ENCODE results near the gene FAM222A. TPM values are rescaled to one million over a fixed set of nuclear protein-coding genes. Genes with fewer than 3 reads are reported as not detected.

FAM222A gene
- total RNA-seq, 5 donors from 2014 or later (not counting 1 experiment from before 2014, with no cell fraction given), result 0.95 to 4.2 (median 1.6) TPM

- WGBS (ENCODE audit: insufficient coverage), result no CpG with 5 or more reads among the region's 1 CpG
- Histone ChIP-seq H3K27me3 (replicated peaks in 1 of 2; ENCODE audit: control insufficient read depth in 2 of 2, extremely low read depth in 1 of 2, insufficient read depth in 2 of 2, low read length in 1 of 2) (peaks cover 0 to 9% of the 10 kb centered on the region in 2 experiments), H3K36me3 (ENCODE audit: control insufficient read depth in 2 of 2, extremely low read depth in 1 of 2, insufficient read depth in 1 of 2, low read length in 1 of 2) (no peaks in the 10 kb centered on the region), H3K4me1 (ENCODE audit: control insufficient read depth in 1 of 2, extremely low read depth in 1 of 2, insufficient read depth in 2 of 2, low read length in 2 of 2) (no peaks in the 10 kb centered on the region), H3K9me3 (no peaks in the 10 kb centered on the region), H3K27ac (ENCODE audit: low read length) (no peak overlapping the region), H3K4me3 (ENCODE audit: control insufficient read depth in 1 of 2, extremely low read depth in 1 of 2, low read length in 1 of 2) (no peak overlapping the region)
- DNase-seq (no peak), ATAC-seq (replicated peaks in 1 of 4) (no peak)
- H3K27ac Mint-ChIP-seq, result no peak overlapping the region
- H3K9me3 Mint-ChIP-seq, result no peaks in the 10 kb centered on the region
- H3K27me3 Mint-ChIP-seq, result no peaks in the 10 kb centered on the region
- H3K4me1 Mint-ChIP-seq, result no peaks in the 10 kb centered on the region
- H3K36me3 Mint-ChIP-seq, result no peaks in the 10 kb centered on the region
- ChIA-PET CTCF (no interaction called here), POLR2A (interaction anchor here in 1 of 2 donors (0.6 to 0.7 kb wide), 3 partner anchors 10 to 1866 kb away, joined by 3 to 9 read pairs (median 6); no protein-coding TSS in a partner anchor)
- no peak overlapping the region for H3K4me3 Mint-ChIP-seq
These were observed 12.5 kb downstream of the FAM222A start for GRCh38 chr12:109726106-109726497.

GRCh38 chr12:109726511-109727038 is 12.9 kb downstream of the FAM222A start:
- no peak overlapping the region for H3K27ac Mint-ChIP-seq
- no peaks in the 10 kb centered on the region for H3K4me1 ChIP-seq (ENCODE audit: control insufficient read depth in 1 of 2, extremely low read depth in 1 of 2, insufficient read depth in 2 of 2, low read length in 2 of 2)
- no peak for ATAC-seq (replicated peaks in 1 of 4)
- H3K9me3 ChIP-seq, result no peaks in the 10 kb centered on the region
- POLR2A ChIA-PET, result interaction anchor here in 1 of 2 donors (0.7 kb wide), 1 partner anchor 1865 kb away, joined by 9 read pairs; no protein-coding TSS in a partner anchor
- CTCF ChIA-PET, result no interaction called here
- no peak for DNase-seq
- no peak overlapping the region for H3K27ac ChIP-seq (ENCODE audit: low read length)
- H3K36me3 Mint-ChIP-seq, result no peaks in the 10 kb centered on the region
- H3K4me1 Mint-ChIP-seq, result no peaks in the 10 kb centered on the region
- no peak overlapping the region for H3K4me3 ChIP-seq (ENCODE audit: control insufficient read depth in 1 of 2, extremely low read depth in 1 of 2, low read length in 1 of 2)
- H3K36me3 ChIP-seq (ENCODE audit: control insufficient read depth in 2 of 2, extremely low read depth in 1 of 2, insufficient read depth in 1 of 2, low read length in 1 of 2), result no peaks in the 10 kb centered on the region
- H3K9me3 Mint-ChIP-seq, result no peaks in the 10 kb centered on the region
- no peak overlapping the region for H3K4me3 Mint-ChIP-seq
- peaks cover 0 to 14% of the 10 kb centered on the region in 2 experiments for H3K27me3 ChIP-seq (replicated peaks in 1 of 2; ENCODE audit: control insufficient read depth in 2 of 2, extremely low read depth in 1 of 2, insufficient read depth in 2 of 2, low read length in 1 of 2)
- no peaks in the 10 kb centered on the region for H3K27me3 Mint-ChIP-seq
- 83% methylated on average over 10 of the region's 12 CpGs for WGBS (ENCODE audit: insufficient coverage)

GRCh38 chr12:109727039-109727723 is 13.6 kb downstream of the FAM222A start:
- POLR2A ChIA-PET, result no interaction called here
- no peak for ATAC-seq (replicated peaks in 1 of 4)

GRCh38 chr12:109727746-109728726 is 14.4 kb downstream of the FAM222A start:
- Histone ChIP-seq H3K4me1 (ENCODE audit: control insufficient read depth in 1 of 2, extremely low read depth in 1 of 2, insufficient read depth in 2 of 2, low read length in 2 of 2) (no peaks in the 10 kb centered on the region), H3K36me3 (ENCODE audit: control insufficient read depth in 2 of 2, extremely low read depth in 1 of 2, insufficient read depth in 1 of 2, low read length in 1 of 2) (no peaks in the 10 kb centered on the region), H3K9me3 (no peaks in the 10 kb centered on the region), H3K27me3 (replicated peaks in 1 of 2; ENCODE audit: control insufficient read depth in 2 of 2, extremely low read depth in 1 of 2, insufficient read depth in 2 of 2, low read length in 1 of 2) (peaks cover 0 to 25% of the 10 kb centered on the region in 2 experiments), H3K4me3 (ENCODE audit: control insufficient read depth in 1 of 2, extremely low read depth in 1 of 2, low read length in 1 of 2) (no peak overlapping the region), H3K27ac (ENCODE audit: low read length) (no peak overlapping the region)
- POLR2A ChIA-PET, result no interaction called here
- Mint-ChIP-seq H3K27me3 (peaks cover 4% of the 10 kb centered on the region in 2 donors), H3K36me3 (no peaks in the 10 kb centered on the region), H3K4me3 (no peak overlapping the region), H3K9me3 (no peaks in the 10 kb centered on the region), H3K27ac (no peak overlapping the region), H3K4me1 (no peaks in the 10 kb centered on the region)
- CTCF ChIA-PET, result no interaction called here
- DNase-seq (no peak), ATAC-seq (replicated peaks in 1 of 4) (no peak)
- WGBS (ENCODE audit: insufficient coverage), result 69% methylated on average over 12 of the region's 14 CpGs

More at GRCh38 chr12:109727039-109727723, 13.6 kb downstream of the FAM222A start:
- no peaks in the 10 kb centered on the region for H3K9me3 ChIP-seq
- no peak overlapping the region for H3K4me3 Mint-ChIP-seq
- H3K36me3 Mint-ChIP-seq, result no peaks in the 10 kb centered on the region
- CTCF ChIA-PET, result no interaction called here
- WGBS (ENCODE audit: insufficient coverage), result 86% methylated on average over 16 of the region's 18 CpGs
- no peak for DNase-seq
- no peaks in the 10 kb centered on the region for H3K4me1 ChIP-seq (ENCODE audit: control insufficient read depth in 1 of 2, extremely low read depth in 1 of 2, insufficient read depth in 2 of 2, low read length in 2 of 2)
- no peak overlapping the region for H3K4me3 ChIP-seq (ENCODE audit: control insufficient read depth in 1 of 2, extremely low read depth in 1 of 2, low read length in 1 of 2)
- no peaks in the 10 kb centered on the region for H3K36me3 ChIP-seq (ENCODE audit: control insufficient read depth in 2 of 2, extremely low read depth in 1 of 2, insufficient read depth in 1 of 2, low read length in 1 of 2)
- H3K9me3 Mint-ChIP-seq, result no peaks in the 10 kb centered on the region
- H3K27ac ChIP-seq (ENCODE audit: low read length), result no peak overlapping the region
- H3K27me3 Mint-ChIP-seq, result no peaks in the 10 kb centered on the region
- H3K4me1 Mint-ChIP-seq, result no peaks in the 10 kb centered on the region
- H3K27ac Mint-ChIP-seq, result no peak overlapping the region
- H3K27me3 ChIP-seq (replicated peaks in 1 of 2; ENCODE audit: control insufficient read depth in 2 of 2, extremely low read depth in 1 of 2, insufficient read depth in 2 of 2, low read length in 1 of 2), result peaks cover 0 to 18% of the 10 kb centered on the region in 2 experiments

- Mint-ChIP-seq H3K27me3 (peaks cover 9% of the 10 kb centered on the region in 2 donors), H3K4me3 (no peak overlapping the region), H3K36me3 (no peaks in the 10 kb centered on the region), H3K4me1 (no peaks in the 10 kb centered on the region), H3K9me3 (no peaks in the 10 kb centered on the region), H3K27ac (no peak overlapping the region)
- Histone ChIP-seq H3K27ac (ENCODE audit: low read length) (no peak overlapping the region), H3K4me3 (ENCODE audit: control insufficient read depth in 1 of 2, extremely low read depth in 1 of 2, low read length in 1 of 2) (no peak overlapping the region), H3K9me3 (no peaks in the 10 kb centered on the region), H3K36me3 (ENCODE audit: control insufficient read depth in 2 of 2, extremely low read depth in 1 of 2, insufficient read depth in 1 of 2, low read length in 1 of 2) (no peaks in the 10 kb centered on the region), H3K27me3 (replicated peaks in 1 of 2; ENCODE audit: control insufficient read depth in 2 of 2, extremely low read depth in 1 of 2, insufficient read depth in 2 of 2, low read length in 1 of 2) (peaks cover 0 to 28% of the 10 kb centered on the region in 2 experiments), H3K4me1 (ENCODE audit: control insufficient read depth in 1 of 2, extremely low read depth in 1 of 2, insufficient read depth in 2 of 2, low read length in 2 of 2) (no peaks in the 10 kb centered on the region)
- DNase-seq (no peak), ATAC-seq (replicated peaks in 1 of 4) (no peak)
- WGBS (ENCODE audit: insufficient coverage), result no CpG with 5 or more reads among the region's 1 CpG
- ChIA-PET CTCF (no interaction called here), POLR2A (no interaction called here)
These were observed 15.3 kb downstream of the FAM222A start for GRCh38 chr12:109728921-109729320.

GRCh38 chr12:109729371-109729781 is 15.8 kb downstream of the FAM222A start:
- no peak for ATAC-seq (replicated peaks in 1 of 4)
- no peaks in the 10 kb centered on the region for H3K9me3 ChIP-seq
- no peaks in the 10 kb centered on the region for H3K36me3 ChIP-seq (ENCODE audit: control insufficient read depth in 2 of 2, extremely low read depth in 1 of 2, insufficient read depth in 1 of 2, low read length in 1 of 2)
- H3K27me3 Mint-ChIP-seq, result peaks cover 9 to 14% of the 10 kb centered on the region in 2 donors
- no peak for DNase-seq
- no peak overlapping the region for H3K27ac Mint-ChIP-seq
- no peaks in the 10 kb centered on the region for H3K9me3 Mint-ChIP-seq
- H3K4me3 ChIP-seq (ENCODE audit: control insufficient read depth in 1 of 2, extremely low read depth in 1 of 2, low read length in 1 of 2), result no peak overlapping the region
- H3K27ac ChIP-seq (ENCODE audit: low read length), result no peak overlapping the region
- ChIA-PET CTCF (no interaction called here), POLR2A (no interaction called here)
- H3K4me1 Mint-ChIP-seq, result no peaks in the 10 kb centered on the region
- no peak overlapping the region for H3K4me3 Mint-ChIP-seq
- 87% methylated on average over 17 of the region's 18 CpGs for WGBS (ENCODE audit: insufficient coverage)
- no peaks in the 10 kb centered on the region for H3K4me1 ChIP-seq (ENCODE audit: control insufficient read depth in 1 of 2, extremely low read depth in 1 of 2, insufficient read depth in 2 of 2, low read length in 2 of 2)
- no peaks in the 10 kb centered on the region for H3K36me3 Mint-ChIP-seq
- H3K27me3 ChIP-seq (replicated peaks in 1 of 2; ENCODE audit: control insufficient read depth in 2 of 2, extremely low read depth in 1 of 2, insufficient read depth in 2 of 2, low read length in 1 of 2), result peaks cover 0 to 33% of the 10 kb centered on the region in 2 experiments
